Skeletal muscle tissue (tissue), 4 donors: Measurements from ENCODE around the gene TCF25. TPM values are rescaled to one million over a fixed set of nuclear protein-coding genes. Genes with fewer than 3 reads are reported as not detected.

Source experiments
- H3K27ac ChIP-seq: one replicate; pipeline ENCODE4 v1.7.0; 2013; ENCODE audit warnings: mild to moderate bottlenecking, low read depth, low read length, inconsistent platforms
- H3K27me3 ChIP-seq, 3 donors: one replicate each; pipeline ENCODE4 v1.7.0; 2013; ENCODE audit warnings: low read length in 3 of 3; ENCODE audit not compliant: control insufficient read depth in 3 of 3, insufficient read depth in 3 of 3
- H3K36me3 ChIP-seq, 3 donors: one replicate each; pipeline ENCODE4 v1.7.0; 2013; ENCODE audit warnings: low read length in 3 of 3; ENCODE audit not compliant: control insufficient read depth in 3 of 3, insufficient read depth in 3 of 3
- H3K4me1 ChIP-seq, 3 donors: one replicate each; pipeline ENCODE4 v1.7.0; 2013; ENCODE audit warnings: low read length in 3 of 3, mild to moderate bottlenecking in 3 of 3; ENCODE audit not compliant: control insufficient read depth in 3 of 3, insufficient read depth in 3 of 3
- H3K4me3 ChIP-seq, 3 donors: one replicate each; pipeline ENCODE4 v1.7.0; 2013; ENCODE audit warnings: low read length in 3 of 3
- H3K9ac ChIP-seq, 3 donors: one replicate each; pipeline ENCODE4 v1.7.0; 2013; ENCODE audit warnings: low read length in 3 of 3, mild to moderate bottlenecking in 3 of 3, moderate library complexity in 2 of 3, low read depth in 1 of 3
- H3K9me3 ChIP-seq, 3 donors: one replicate each; pipeline ENCODE4 v1.7.0; 2013; ENCODE audit warnings: low read length in 3 of 3; ENCODE audit not compliant: control insufficient read depth in 3 of 3
- total RNA-seq: library from RNA; depleted of rRNA; stranded (reverse); fragments of >200 nt; gene quantifications from one replicate; pipeline ENCODE4 v1.2.3, GENCODE V29; 2014
- donor health status: Osteomylitis.

TCF25 gene
- total RNA-seq, 1 donor from 2014 or later, result 121 TPM

- no peak overlapping the region for H3K9ac ChIP-seq
- peaks cover 3 to 12% (median 8%) of the 10 kb centered on the region in 3 donors for H3K27me3 ChIP-seq
- no peak overlapping the region for H3K4me3 ChIP-seq
- H3K4me1 ChIP-seq, result no peaks in the 10 kb centered on the region
- no peaks in the 10 kb centered on the region for H3K9me3 ChIP-seq
- no peak overlapping the region for H3K27ac ChIP-seq
- no peaks in the 10 kb centered on the region for H3K36me3 ChIP-seq
Observed at GRCh38 chr16:89938175-89938885, 64.9 kb downstream of the TCF25 start.

- Histone ChIP-seq H3K36me3 (no peaks in the 10 kb centered on the region), H3K4me1 (peaks cover 9 to 17% (median 14%) of the 10 kb centered on the region in 3 donors), H3K4me3 (no peak overlapping the region), H3K27me3 (peaks cover 0 to 4% (median 0%) of the 10 kb centered on the region in 3 donors), H3K9me3 (no peaks in the 10 kb centered on the region), H3K27ac (no peak overlapping the region), H3K9ac (no peak overlapping the region)
Observed at GRCh38 chr16:89944773-89945172, 71.4 kb downstream of the TCF25 start.

DNA sequence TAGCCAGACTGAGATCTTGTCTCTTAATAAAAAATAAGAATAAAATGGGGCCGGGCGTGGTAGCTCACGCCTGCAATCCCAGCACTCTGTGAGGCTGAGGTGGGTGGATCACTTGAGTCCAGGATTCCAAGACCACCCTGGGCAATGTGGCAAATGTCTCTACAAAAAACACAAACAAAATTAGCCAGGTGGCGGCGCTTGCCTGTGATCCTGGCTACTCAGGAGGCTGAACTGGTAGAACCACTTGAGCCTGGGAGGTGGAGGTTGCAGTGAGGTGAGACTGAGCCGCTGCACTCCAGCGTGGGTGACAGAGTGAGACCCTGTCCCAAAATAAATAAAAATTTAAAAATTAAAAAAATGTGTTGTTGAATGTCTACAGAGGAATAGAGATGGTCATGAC is 72.3 kb downstream of the TCF25 start:
- Histone ChIP-seq H3K36me3 (no peaks in the 10 kb centered on the region), H3K4me1 (peaks cover 9 to 17% (median 14%) of the 10 kb centered on the region in 3 donors), H3K27ac (no peak overlapping the region), H3K9me3 (no peaks in the 10 kb centered on the region), H3K27me3 (peaks cover 0 to 4% (median 0%) of the 10 kb centered on the region in 3 donors), H3K4me3 (no peak overlapping the region), H3K9ac (no peak overlapping the region)

DNA sequence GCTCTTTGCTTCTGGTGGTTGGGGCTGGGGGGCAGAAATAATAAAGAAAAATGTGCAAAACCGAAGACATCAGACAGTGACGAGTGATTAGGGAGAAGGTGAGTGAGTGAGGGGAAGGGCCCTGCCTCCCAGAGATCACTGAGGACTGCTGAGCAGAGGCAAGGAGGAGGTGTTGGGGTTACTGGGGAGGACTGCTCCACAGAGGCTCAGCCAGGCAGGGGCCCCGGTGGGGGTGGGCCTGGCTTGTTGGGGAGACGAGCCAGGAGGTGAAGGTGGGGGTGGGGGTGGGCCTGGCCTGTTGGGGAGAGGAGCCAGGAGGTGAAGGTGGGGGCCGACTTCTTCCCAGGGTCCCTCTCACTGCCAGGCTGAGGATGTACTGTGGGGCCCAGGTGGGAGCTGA is 73.1 kb downstream of the TCF25 start:
- Histone ChIP-seq H3K4me1 (peaks cover 9 to 17% (median 14%) of the 10 kb centered on the region in 3 donors), H3K9ac (no peak overlapping the region), H3K36me3 (no peaks in the 10 kb centered on the region), H3K27ac (no peak overlapping the region), H3K9me3 (no peaks in the 10 kb centered on the region), H3K27me3 (peaks cover 0 to 4% (median 0%) of the 10 kb centered on the region in 3 donors), H3K4me3 (no peak overlapping the region)

- H3K27me3 ChIP-seq, result peaks cover 0 to 4% (median 0%) of the 10 kb centered on the region in 3 donors
- H3K9ac ChIP-seq, result peak overlapping the region in 2 of 3 donors; percentile 45 to 76
- H3K4me3 ChIP-seq, result peak overlapping the region in 2 of 3 donors; percentile 62 to 63
- no peaks in the 10 kb centered on the region for H3K9me3 ChIP-seq
- peaks cover 9 to 17% (median 14%) of the 10 kb centered on the region in 3 donors for H3K4me1 ChIP-seq
- peaks cover 0 to 3% (median 0%) of the 10 kb centered on the region in 3 donors for H3K36me3 ChIP-seq
- H3K27ac ChIP-seq, result no peak overlapping the region
Observed at GRCh38 chr16:89949121-89949742, 75.8 kb downstream of the TCF25 start.

DNA sequence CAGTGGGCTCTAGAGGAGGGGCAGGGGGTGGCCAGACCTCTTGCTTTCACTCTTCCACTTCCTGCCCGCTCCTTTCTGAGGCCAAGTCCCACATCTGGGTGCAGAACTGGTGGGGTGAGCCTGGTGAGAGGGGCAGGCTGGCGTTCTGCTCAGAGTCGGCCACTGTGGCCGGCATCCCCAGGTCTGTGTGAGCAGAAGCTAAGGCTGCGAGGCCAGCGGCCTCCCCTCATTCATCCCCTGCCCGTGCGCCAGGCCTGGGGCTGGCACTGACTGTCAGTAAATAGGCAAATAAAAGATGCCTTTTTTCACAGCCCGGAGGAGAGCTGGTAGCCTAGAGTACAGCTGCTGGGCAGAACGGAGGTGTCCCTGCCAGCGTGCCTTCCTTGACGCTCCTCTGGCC is 76.4 kb downstream of the TCF25 start:
- Histone ChIP-seq H3K27ac (no peak overlapping the region), H3K4me3 (peak overlapping the region in 2 of 3 donors; percentile 62 to 63), H3K4me1 (peaks cover 9 to 17% (median 14%) of the 10 kb centered on the region in 3 donors), H3K9me3 (no peaks in the 10 kb centered on the region), H3K36me3 (peaks cover 3 to 6% (median 5%) of the 10 kb centered on the region in 3 donors), H3K27me3 (peaks cover 0 to 3% (median 0%) of the 10 kb centered on the region in 3 donors), H3K9ac (peak overlapping the region in 1 of 3 donors; percentile 76)

DNA sequence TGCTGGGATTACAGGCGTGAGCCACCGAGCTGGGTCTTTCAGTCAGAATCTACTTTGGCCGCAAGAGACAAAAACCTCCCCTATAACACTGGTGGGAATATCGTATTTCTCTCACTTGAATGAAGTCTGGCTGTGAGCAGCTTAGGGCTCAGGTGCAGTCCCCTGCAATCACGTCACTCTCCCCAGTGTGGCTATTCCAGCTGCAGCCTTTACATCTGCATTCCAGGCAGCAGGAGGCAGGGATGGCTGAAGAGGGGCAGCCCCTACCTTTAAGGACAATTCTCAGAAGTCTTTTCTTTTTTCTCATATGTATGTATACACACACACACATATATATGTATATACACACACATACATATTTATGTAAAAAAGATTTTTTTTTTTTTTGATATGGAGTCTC is 78.1 kb downstream of the TCF25 start:
- Histone ChIP-seq H3K27me3 (no peaks in the 10 kb centered on the region), H3K4me3 (no peak overlapping the region), H3K9ac (no peak overlapping the region), H3K9me3 (no peaks in the 10 kb centered on the region), H3K4me1 (peaks cover 9 to 17% (median 14%) of the 10 kb centered on the region in 3 donors), H3K36me3 (peaks cover 10 to 11% (median 11%) of the 10 kb centered on the region in 3 donors), H3K27ac (no peak overlapping the region)

GRCh38 chr16:89952049-89952448 is 78.7 kb downstream of the TCF25 start:
- Histone ChIP-seq H3K36me3 (peaks cover 13 to 15% (median 13%) of the 10 kb centered on the region in 3 donors), H3K27me3 (no peaks in the 10 kb centered on the region), H3K9ac (no peak overlapping the region), H3K9me3 (no peaks in the 10 kb centered on the region), H3K4me3 (no peak overlapping the region), H3K27ac (no peak overlapping the region), H3K4me1 (peaks cover 9 to 17% (median 14%) of the 10 kb centered on the region in 3 donors)

GRCh38 chr16:89952551-89952950 is 79.2 kb downstream of the TCF25 start:
- no peak overlapping the region for H3K9ac ChIP-seq
- H3K27ac ChIP-seq, result no peak overlapping the region
- no peak overlapping the region for H3K4me3 ChIP-seq
- peaks cover 7 to 15% (median 12%) of the 10 kb centered on the region in 3 donors for H3K4me1 ChIP-seq
- no peaks in the 10 kb centered on the region for H3K27me3 ChIP-seq
- peaks cover 17 to 18% (median 18%) of the 10 kb centered on the region in 3 donors for H3K36me3 ChIP-seq
- H3K9me3 ChIP-seq, result no peaks in the 10 kb centered on the region
